Measurements from ENCODE around the gene TPPP. TPM values are rescaled to one million over a fixed set of nuclear protein-coding genes. Genes with fewer than 3 reads are reported as not detected.

The TPPP gene
- total and polyA plus RNA-seq, 2 of the 13 experiments (the other 11 are each of a cell fraction or from before 2014, with no cell fraction given), result 0.07 TPM; not detected in 1

GRCh38 chr5:666816-667498 lies 26.2 kb downstream of the TPPP start:
- TF ChIP-seq ZBTB10 (CRISPR knock-in tag; IDR thresholded peaks at IDR 0.05; ENCODE audit: borderline replicate concordance) (no peak), NBN (conservative IDR thresholded peaks at IDR 0.05) (no peak), ZMYM2 (CRISPR knock-in tag; IDR thresholded peaks at IDR 0.05) (no peak), IRF9 (CRISPR knock-in tag; IDR thresholded peaks at IDR 0.05; ENCODE audit: borderline replicate concordance) (no peak), PRDM10 (CRISPR knock-in tag; IDR thresholded peaks at IDR 0.05; ENCODE audit: low read depth) (no peak), CREM (IDR thresholded peaks at IDR 0.05) (no peak), CREM (CRISPR knock-in tag; IDR thresholded peaks at IDR 0.05) (no peak), FOXA3 (CRISPR knock-in tag; IDR thresholded peaks at IDR 0.05) (no peak), ZFP36 (IDR thresholded peaks at IDR 0.05; ENCODE audit: borderline replicate concordance, low read depth, low read length, partially characterized antibody) (no peak), GABPA (IDR thresholded peaks at IDR 0.05; ENCODE audit: low read depth, low read length) (no peak), GABPA (CRISPR knock-in tag; IDR thresholded peaks at IDR 0.05; ENCODE audit: low read depth) (no peak), SATB2 (CRISPR knock-in tag; IDR thresholded peaks at IDR 0.05) (no peak), ZNF674 (CRISPR knock-in tag; IDR thresholded peaks at IDR 0.05; ENCODE audit: low read depth) (no peak), TOPORS (CRISPR knock-in tag; IDR thresholded peaks at IDR 0.05) (no peak), ZNF772 (CRISPR knock-in tag; IDR thresholded peaks at IDR 0.05) (no peak), ZNF720 (CRISPR knock-in tag; IDR thresholded peaks at IDR 0.05) (no peak), ZNF282 (IDR thresholded peaks at IDR 0.05; ENCODE audit: partially characterized antibody) (no peak), MYNN (CRISPR knock-in tag; IDR thresholded peaks at IDR 0.05; ENCODE audit: low read depth) (no peak), AGO2 (optimal IDR thresholded peaks at IDR 0.05; ENCODE audit: low read depth, low read length) (no peak), RXRA (CRISPR knock-in tag; IDR thresholded peaks at IDR 0.05) (no peak)
- Histone ChIP-seq H3K27ac (ENCODE audit: extremely low read length, insufficient read depth, low read length) (no peak overlapping the region), H3K9ac (ENCODE audit: insufficient read depth, low read depth, low read length) (no peak overlapping the region), H3K9me3 (ENCODE audit: low read length) (no peaks in the 10 kb centered on the region), H4K20me1 (ENCODE audit: insufficient read depth, low read length) (no peaks in the 10 kb centered on the region; the same call in 1 of the 2 replicates), H3K79me2 (ENCODE audit: insufficient read depth, low read length) (no peaks in the 10 kb centered on the region), H2AFZ (ENCODE audit: low read length) (no peak overlapping the region), H3K4me2 (ENCODE audit: low read depth, low read length) (no peak overlapping the region), H3K27me3 (ENCODE audit: control insufficient read depth in 1 of 2, insufficient read depth in 2 of 2, low read length in 2 of 2) (no peaks in the 10 kb centered on the region; a peak in 1 of 5 replicates), H3K36me3 (replicated peaks in 1 of 2; ENCODE audit: control insufficient read depth in 1 of 2, insufficient read depth in 2 of 2, low read length in 2 of 2) (peaks cover 7 to 29% of the 10 kb centered on the region in 2 experiments; a peak in 3 of 5 replicates), H3K4me3 (replicated peaks in 1 of 3; ENCODE audit: insufficient read depth in 1 of 3, low read depth in 2 of 3, low read length in 3 of 3) (no peak overlapping the region), H3K4me1 (ENCODE audit: insufficient read depth, low read length) (peaks cover 20% of the 10 kb centered on the region)
- 96% methylated on average over 9 of the region's 13 CpGs for WGBS (ENCODE audit: low lambda C conversion rate)
- ChIA-PET CTCF (ENCODE audit: low intra/inter-chr PET ratio, low total read pairs) (no interaction called here), POLR2A (no interaction called here)
- DNase-seq (ENCODE audit: low spot score), result no peak
- in situ Hi-C loops (cut with HindIII; ENCODE audit: extremely low pct_ligation_motif_present, low pct_unique_long_range_greater_than_20kb), result no loop called here
- no TSS peak for BruUV-seq (replicated peaks)
- ATAC-seq, result no peak
- intact Hi-C loops (cut with micrococcal nuclease; ENCODE audit: unreplicated experiment), result no loop called here
- no peak for FAIRE-seq

Measured in HepG2 (cell line).